BE2C (cell line): ENCODE data around the gene ZNF565.
"Not testable (repeated sequence)": the region's sequence is repeated elsewhere in the genome, so short reads cannot be mapped to it uniquely, and the experiment has no call there.

Experiments used
- DNase-seq: peaks from one replicate; pipeline ENCODE4 v3.0.0-alpha.2; 2020
- H3K27me3 ChIP-seq: fragments of 250-450 bp; sonication (Bioruptor Pico); 2 replicates; pipeline ENCODE4 v1.5.1; 2020; ENCODE audit warnings: mild to moderate bottlenecking
- H3K36me3 ChIP-seq: fragments of 250-450 bp; sonication (Bioruptor Pico); 2 replicates; pipeline ENCODE4 v1.5.1; 2020; ENCODE audit warnings: mild to moderate bottlenecking
- H3K4me1 ChIP-seq: fragments of 250-450 bp; sonication (Bioruptor Pico); 2 replicates; pipeline ENCODE4 v1.5.1; 2020
- H3K4me3 ChIP-seq: 2 replicates; pipeline ENCODE4 v1.5.1; 2011; ENCODE audit warnings: low read depth, low read length
- H3K9me3 ChIP-seq: fragments of 250-450 bp; sonication (Bioruptor Pico); 2 replicates; pipeline ENCODE4 v1.5.1; 2020
- TF ChIP-seq, protein P1 (sequence below): IDR thresholded peaks from 2 replicates; pipeline ENCODE4 v1.5.1; 2012; ENCODE audit warnings: mild to moderate bottlenecking, low read depth, low read length

Gene ZNF565

DNA sequence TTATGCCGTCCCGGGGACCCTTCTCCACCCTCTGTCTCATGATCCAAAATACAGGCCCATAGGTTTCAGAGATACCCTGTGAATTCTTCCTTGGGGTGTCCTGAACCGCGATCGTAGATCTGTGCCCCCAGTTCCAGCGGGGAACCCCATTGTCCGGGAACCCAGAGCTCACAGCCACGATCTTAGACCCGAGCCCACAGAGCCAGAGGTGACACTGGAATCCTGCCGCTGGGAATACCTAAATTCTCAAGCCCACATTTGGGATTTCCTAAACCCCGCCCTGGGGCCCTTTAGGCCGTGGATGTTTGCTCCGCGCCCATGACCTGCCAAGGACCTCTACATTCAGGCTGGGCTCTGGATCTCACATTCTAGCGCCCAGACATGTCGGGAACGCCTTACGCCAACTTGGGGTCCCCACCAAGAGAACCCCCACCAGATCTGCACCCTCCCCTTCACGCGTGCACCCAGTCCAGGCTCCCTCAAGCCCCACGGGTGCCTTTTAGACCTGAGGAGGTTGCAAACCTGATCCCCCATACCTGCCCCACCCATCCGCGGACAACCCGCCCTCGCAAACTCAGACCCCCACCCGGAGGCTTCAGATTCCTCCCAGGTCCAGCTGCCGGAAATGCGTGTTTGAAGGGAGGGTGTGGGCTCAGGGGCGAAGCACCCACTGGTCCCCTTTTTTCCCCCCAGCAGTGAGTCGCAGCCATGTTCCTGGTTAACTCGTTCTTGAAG lies 74.0 kb downstream of the ZNF565 start:
- DNase-seq: peak; percentile 80
- peak overlapping the region; percentile 93 for H3K4me3 ChIP-seq
- H3K4me1 ChIP-seq: no peaks in the 10 kb centered on the region
- TF ChIP-seq, protein P1, sequence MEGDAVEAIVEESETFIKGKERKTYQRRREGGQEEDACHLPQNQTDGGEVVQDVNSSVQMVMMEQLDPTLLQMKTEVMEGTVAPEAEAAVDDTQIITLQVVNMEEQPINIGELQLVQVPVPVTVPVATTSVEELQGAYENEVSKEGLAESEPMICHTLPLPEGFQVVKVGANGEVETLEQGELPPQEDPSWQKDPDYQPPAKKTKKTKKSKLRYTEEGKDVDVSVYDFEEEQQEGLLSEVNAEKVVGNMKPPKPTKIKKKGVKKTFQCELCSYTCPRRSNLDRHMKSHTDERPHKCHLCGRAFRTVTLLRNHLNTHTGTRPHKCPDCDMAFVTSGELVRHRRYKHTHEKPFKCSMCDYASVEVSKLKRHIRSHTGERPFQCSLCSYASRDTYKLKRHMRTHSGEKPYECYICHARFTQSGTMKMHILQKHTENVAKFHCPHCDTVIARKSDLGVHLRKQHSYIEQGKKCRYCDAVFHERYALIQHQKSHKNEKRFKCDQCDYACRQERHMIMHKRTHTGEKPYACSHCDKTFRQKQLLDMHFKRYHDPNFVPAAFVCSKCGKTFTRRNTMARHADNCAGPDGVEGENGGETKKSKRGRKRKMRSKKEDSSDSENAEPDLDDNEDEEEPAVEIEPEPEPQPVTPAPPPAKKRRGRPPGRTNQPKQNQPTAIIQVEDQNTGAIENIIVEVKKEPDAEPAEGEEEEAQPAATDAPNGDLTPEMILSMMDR: no peak
- H3K36me3 ChIP-seq: peaks cover 27% of the 10 kb centered on the region
- H3K9me3 ChIP-seq: no peaks in the 10 kb centered on the region
- no peaks in the 10 kb centered on the region for H3K27me3 ChIP-seq

DNA sequence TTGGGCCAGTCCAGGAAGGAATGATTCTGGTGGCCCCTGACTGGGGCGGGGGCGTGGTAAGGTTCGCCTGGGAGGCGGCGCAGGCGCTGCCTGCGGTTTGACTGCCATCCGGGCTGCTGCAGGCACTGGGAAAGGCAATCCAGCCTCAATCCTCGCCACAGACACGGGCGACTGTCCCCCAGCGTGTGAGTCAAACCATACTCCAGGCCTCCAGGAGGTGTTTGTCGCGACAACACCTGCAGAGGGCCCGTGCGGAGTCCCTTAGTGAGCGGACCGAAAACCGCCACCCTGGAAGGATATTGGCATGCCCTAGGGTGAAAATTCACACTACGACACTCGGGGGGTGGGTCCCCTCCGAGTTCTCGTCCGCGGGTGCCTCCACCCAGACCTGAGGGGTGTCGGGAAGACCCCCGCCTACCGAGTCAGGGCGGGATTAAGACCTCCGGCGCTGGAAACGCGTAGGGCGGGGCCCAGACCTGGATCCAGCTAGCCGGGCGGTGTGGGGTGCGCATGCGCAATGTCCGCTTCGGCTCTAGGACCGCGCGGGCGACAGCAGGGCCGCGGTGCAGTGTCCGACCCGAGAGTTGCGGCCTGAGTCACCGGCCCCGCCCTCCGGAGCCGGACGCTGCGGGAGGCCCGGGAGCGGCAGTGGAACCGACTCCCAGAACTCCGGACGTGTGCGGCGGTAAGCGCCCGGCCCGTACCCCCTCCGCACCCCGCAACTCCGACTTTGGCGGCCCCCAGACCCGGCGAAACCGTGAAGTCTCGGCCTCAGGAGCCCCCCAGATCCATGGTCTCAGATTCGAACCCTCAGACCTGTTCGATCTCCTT lies 74.8 kb downstream of the ZNF565 start, which contains the start of gene CAPNS1:
TSS of gene CAPNS1 (plus strand) at position 594 of the 831 bp plus-strand sequence. CDS start 946 bp downstream, outside the sequence.
- TF ChIP-seq, protein P1: peak; percentile 29; the same call in 1 of the 2 replicates
- H3K9me3 ChIP-seq: no peaks in the 10 kb centered on the region
- H3K4me3 ChIP-seq: peak within 1 kb of the TSS; percentile 93
- DNase-seq: peak; percentile 98
- H3K36me3 ChIP-seq: peaks cover 21% of the 10 kb centered on the region
- no peaks in the 10 kb centered on the region for H3K4me1 ChIP-seq
- no peaks in the 10 kb centered on the region for H3K27me3 ChIP-seq

DNA sequence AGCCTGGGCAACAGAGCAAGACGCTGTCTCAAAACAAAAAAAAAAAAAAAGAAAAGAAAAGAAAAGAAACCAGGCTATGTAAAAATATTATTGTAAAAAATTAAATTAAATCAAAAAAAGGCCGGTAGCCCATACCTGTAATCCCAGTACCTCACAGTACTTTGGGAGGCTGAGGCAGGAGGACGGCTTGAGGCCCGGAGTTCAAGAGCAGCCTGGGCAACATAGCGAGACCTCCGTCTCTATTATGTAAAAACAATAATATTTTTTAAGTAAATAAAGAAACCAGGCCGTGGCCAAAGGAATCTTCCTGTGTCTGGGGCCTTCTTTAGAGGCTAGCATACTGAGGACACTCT lies 75.4 kb downstream of the ZNF565 start:
- DNase-seq: no peak
- peak overlapping the region; percentile 93 for H3K4me3 ChIP-seq
- TF ChIP-seq, protein P1: no peak
- H3K9me3 ChIP-seq: no peaks in the 10 kb centered on the region
- no peaks in the 10 kb centered on the region for H3K27me3 ChIP-seq
- peaks cover 15% of the 10 kb centered on the region for H3K36me3 ChIP-seq
- no peaks in the 10 kb centered on the region for H3K4me1 ChIP-seq

DNA sequence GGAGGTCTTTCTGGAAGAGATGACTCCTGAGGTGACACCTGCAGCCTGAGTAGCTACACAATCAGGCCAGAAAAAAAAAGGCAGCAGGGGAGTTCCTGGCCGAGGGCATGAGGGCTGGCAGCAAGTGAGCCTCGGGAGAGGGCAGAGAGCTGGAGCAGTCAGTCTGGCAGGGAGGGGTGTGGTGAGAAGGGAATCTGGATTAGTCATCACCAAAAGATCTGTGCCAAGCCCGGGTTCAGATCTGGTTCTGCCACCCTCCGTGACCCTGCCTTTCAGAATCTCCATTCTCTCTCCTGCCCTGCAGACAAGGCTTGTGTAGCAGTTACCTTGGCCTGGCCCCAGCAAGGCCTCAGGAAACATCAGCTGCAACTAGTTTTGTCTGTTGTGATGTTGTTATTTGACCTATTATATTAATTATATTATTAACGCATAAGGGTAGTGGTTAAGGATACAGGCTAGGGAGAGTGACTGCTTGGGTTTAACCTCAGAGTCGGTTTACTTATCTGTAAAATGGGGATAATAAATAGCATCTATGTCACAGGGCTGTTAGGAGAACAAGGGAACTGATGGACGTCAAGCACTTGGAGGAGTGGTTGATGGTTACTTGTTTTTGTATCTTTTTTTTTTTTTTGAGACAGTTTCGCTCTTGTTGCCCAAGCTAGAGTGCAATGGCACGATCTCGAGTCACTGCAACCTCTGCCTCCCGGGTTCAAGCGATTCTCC lies 77.3 kb downstream of the ZNF565 start:
- Histone ChIP-seq H3K4me1 (no peaks in the 10 kb centered on the region), H3K9me3 (no peaks in the 10 kb centered on the region), H3K4me3 (no peak overlapping the region), H3K36me3 (peaks cover 4% of the 10 kb centered on the region; the same call in 1 of the 2 replicates), H3K27me3 (no peaks in the 10 kb centered on the region)
- TF ChIP-seq, protein P1: no peak
- DNase-seq: no peak

DNA sequence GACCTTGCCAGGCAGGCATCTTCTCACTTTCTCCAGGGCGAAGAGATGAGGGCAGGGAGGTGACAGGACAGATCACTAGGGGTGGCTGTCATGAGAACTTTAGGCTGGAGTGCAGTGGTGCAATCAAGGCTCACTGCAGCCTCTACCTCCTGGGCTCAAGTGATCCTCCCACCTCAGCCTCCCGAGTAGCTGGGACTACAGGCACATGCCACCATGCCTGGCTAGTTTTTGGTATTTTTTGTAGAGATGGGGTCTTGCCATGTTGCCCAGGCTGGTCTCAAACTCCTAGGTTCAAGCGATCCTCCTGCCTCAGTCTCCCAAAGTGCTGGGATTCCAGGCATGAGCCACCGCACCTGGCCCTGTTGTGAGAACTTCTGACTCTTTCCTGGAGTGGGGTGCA lies 79.6 kb downstream of the ZNF565 start:
- not testable (repeated sequence) for H3K36me3 ChIP-seq, DNase-seq

More for the DNA sequence above, 79.6 kb downstream of the ZNF565 start:
- H3K9me3 ChIP-seq, H3K4me3 ChIP-seq, H3K4me1 ChIP-seq, H3K27me3 ChIP-seq: not testable (repeated sequence)
